Measurements from ENCODE around the gene PER1. TPM values are rescaled to one million over a fixed set of nuclear protein-coding genes. Genes with fewer than 3 reads are reported as not detected.
A peak's percentile ranks its signal among the peaks of the same experiment; 100 is the strongest.

The PER1 gene
- total RNA-seq, 2 experiments from 2014 or later = 15.4 to 48.0 TPM

DNA sequence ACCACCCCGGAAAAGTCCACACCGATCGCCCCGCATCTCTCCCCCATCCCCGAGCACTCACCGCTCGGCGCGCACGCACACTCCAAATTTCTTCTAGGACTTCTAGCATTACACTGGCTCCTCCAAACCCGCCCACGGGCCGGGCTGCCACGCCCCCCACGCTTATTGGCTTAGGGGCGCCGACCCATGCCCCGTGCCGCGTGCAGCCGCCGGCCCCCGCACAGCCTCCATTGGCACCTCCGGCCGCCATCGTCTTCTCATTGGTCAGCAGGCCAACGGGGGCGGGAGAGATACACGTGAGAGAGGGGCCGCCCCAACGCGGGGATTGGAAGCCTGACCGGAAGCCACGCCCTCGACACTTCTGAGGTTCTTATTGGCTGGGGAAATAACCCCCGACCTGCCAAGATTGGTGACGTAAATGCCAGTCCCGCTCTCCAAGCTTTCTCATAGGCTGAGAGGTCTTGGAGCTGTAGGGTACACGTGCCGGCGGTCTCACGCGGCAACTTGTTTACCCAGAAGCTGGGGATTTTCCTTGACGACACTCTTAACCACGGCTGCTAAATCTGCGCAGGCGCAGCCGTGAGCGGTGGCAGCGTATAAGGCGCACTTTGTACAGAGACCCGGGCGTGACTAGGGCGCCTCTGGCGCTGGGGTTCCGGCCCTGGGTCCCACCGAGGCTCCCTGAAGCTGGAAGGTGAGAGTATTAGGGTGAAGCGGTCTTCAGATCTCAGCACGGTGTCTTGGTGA lies 4.2 kb upstream of the PER1 start:
- Histone ChIP-seq H3K9me3 (ENCODE audit: low read length) (no peaks in the 10 kb centered on the region), H3K27ac (ENCODE audit: low read depth, low read length, poor library complexity, severe bottlenecking) (peak overlapping the region; percentile 80), H3K4me3 (ENCODE audit: low read depth, low read length, poor library complexity, severe bottlenecking) (peak overlapping the region; percentile 75), H3K36me3 (ENCODE audit: insufficient read depth, low read length) (peaks cover 25% of the 10 kb centered on the region), H3K9me2 (ENCODE audit: insufficient read depth, low read length) (no peaks in the 10 kb centered on the region), H3K4me1 (ENCODE audit: insufficient read depth, low read length, poor library complexity, severe bottlenecking) (peaks cover 60% of the 10 kb centered on the region), H3K79me2 (ENCODE audit: insufficient read depth, low read depth, low read length) (peaks cover 5% of the 10 kb centered on the region; the same call in 1 of the 2 replicates), H3K4me2 (ENCODE audit: low read length) (peak overlapping the region; percentile 95), H2AFZ (ENCODE audit: low read length) (peak overlapping the region; percentile 59; the same call in 1 of the 2 replicates), H4K20me1 (ENCODE audit: insufficient read depth, low read length) (no peaks in the 10 kb centered on the region)
- peak; percentile 100 for DNase-seq (ENCODE audit: low spot score)
- intact Hi-C loops (cut with micrococcal nuclease; ENCODE audit: unreplicated experiment) = loop anchor here (1.0 to 10.0 kb wide), 4 partner anchors 18 to 322 kb away; partner anchors contain the start of gene KDM6B
- POLR2A ChIA-PET = interaction anchor here (0.8 to 1.9 kb wide), 6 partner anchors 11 to 30 kb away, joined by 3 to 18 read pairs (median 4); no protein-coding TSS in a partner anchor
- no TSS peak for BruUV-seq (replicated peaks)
- TF ChIP-seq EZH2phosphoT487 (IDR thresholded peaks at IDR 0.05; ENCODE audit: borderline replicate concordance, low read depth, low read length) = no peak
- TF ChIP-seq, protein P1, sequence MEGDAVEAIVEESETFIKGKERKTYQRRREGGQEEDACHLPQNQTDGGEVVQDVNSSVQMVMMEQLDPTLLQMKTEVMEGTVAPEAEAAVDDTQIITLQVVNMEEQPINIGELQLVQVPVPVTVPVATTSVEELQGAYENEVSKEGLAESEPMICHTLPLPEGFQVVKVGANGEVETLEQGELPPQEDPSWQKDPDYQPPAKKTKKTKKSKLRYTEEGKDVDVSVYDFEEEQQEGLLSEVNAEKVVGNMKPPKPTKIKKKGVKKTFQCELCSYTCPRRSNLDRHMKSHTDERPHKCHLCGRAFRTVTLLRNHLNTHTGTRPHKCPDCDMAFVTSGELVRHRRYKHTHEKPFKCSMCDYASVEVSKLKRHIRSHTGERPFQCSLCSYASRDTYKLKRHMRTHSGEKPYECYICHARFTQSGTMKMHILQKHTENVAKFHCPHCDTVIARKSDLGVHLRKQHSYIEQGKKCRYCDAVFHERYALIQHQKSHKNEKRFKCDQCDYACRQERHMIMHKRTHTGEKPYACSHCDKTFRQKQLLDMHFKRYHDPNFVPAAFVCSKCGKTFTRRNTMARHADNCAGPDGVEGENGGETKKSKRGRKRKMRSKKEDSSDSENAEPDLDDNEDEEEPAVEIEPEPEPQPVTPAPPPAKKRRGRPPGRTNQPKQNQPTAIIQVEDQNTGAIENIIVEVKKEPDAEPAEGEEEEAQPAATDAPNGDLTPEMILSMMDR (conservative IDR thresholded peaks at IDR 0.05; ENCODE audit: low read length) = peak; percentile 43; the same call in 1 of the 2 replicates
- CTCF ChIA-PET (ENCODE audit: unreplicated experiment) = interaction anchor here (0.6 to 1.0 kb wide), 4 partner anchors 19 to 97 kb away, joined by 3 read pairs; no protein-coding TSS in a partner anchor

DNA sequence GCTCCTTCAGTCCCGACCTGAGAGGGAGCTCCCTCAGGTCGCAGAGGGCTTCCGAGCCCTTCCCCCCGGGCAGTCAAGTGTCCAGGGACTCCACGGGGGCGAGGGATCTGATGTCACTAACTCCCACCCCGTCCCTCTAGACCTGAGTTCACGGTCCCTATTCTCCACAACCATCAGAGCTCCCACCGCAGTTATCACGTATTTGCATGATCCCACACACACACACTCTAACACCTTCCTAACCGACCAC lies 3.7 kb upstream of the PER1 start:
- peaks cover 20% of the 10 kb centered on the region for H3K36me3 ChIP-seq (ENCODE audit: insufficient read depth, low read length)
- peaks cover 56% of the 10 kb centered on the region for H3K4me1 ChIP-seq (ENCODE audit: insufficient read depth, low read length, poor library complexity, severe bottlenecking)
- H3K9me2 ChIP-seq (ENCODE audit: insufficient read depth, low read length) = no peaks in the 10 kb centered on the region
- no peaks in the 10 kb centered on the region for H3K9me3 ChIP-seq (ENCODE audit: low read length)
- TF ChIP-seq, protein P1 (conservative IDR thresholded peaks at IDR 0.05; ENCODE audit: low read length) = no peak
- no peak for TF ChIP-seq EZH2phosphoT487 (IDR thresholded peaks at IDR 0.05; ENCODE audit: borderline replicate concordance, low read depth, low read length)
- DNase-seq (ENCODE audit: low spot score) = no peak
- H3K27ac ChIP-seq (ENCODE audit: low read depth, low read length, poor library complexity, severe bottlenecking) = peak overlapping the region; percentile 36
- peak overlapping the region; percentile 75 for H3K4me3 ChIP-seq (ENCODE audit: low read depth, low read length, poor library complexity, severe bottlenecking)
- ChIA-PET CTCF (ENCODE audit: unreplicated experiment) (interaction anchor here (1.0 kb wide), 1 partner anchor 97 kb away, joined by 3 read pairs; no protein-coding TSS in a partner anchor), POLR2A (interaction anchor here (0.9 to 1.9 kb wide), 2 partner anchors 18 to 23 kb away, joined by 3 to 18 read pairs; no protein-coding TSS in a partner anchor)
- intact Hi-C loops (cut with micrococcal nuclease; ENCODE audit: unreplicated experiment) = loop anchor here (1.0 to 10.0 kb wide), 4 partner anchors 18 to 321 kb away; partner anchors contain the start of gene KDM6B
- peaks cover 4% of the 10 kb centered on the region; the same call in 1 of the 2 replicates for H3K79me2 ChIP-seq (ENCODE audit: insufficient read depth, low read depth, low read length)
- H3K4me2 ChIP-seq (ENCODE audit: low read length) = peak overlapping the region; percentile 95
- no peaks in the 10 kb centered on the region for H4K20me1 ChIP-seq (ENCODE audit: insufficient read depth, low read length)
- BruUV-seq (replicated peaks) = no TSS peak
- no peak overlapping the region for H2AFZ ChIP-seq (ENCODE audit: low read length)
